ENCODE measurements around the gene CENPK.

DNA sequence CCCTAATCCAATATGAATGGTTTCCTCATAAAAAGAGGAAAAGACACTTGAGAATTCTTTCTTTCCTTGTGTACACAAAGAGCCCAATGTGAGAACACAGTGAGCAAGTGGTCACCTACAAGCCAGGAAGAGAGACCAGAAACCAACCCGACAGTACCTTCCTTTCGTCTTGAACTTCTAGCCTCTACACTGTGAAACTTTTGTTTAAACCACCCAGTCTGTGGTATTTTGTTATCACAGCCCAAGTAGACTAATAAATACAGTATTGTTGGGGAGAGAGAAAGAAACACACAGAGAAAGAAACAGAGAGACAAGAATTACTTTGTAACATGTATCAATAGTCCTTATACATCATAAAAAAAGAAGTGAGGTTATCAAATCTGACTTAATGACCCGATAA is 37.2 kb downstream of the CENPK start:
- no peak for TF ChIP-seq YY1 (IDR thresholded peaks at IDR 0.05; ENCODE audit: insufficient read depth, insufficient read length)
- no peak for TF ChIP-seq SUZ12 (IDR thresholded peaks at IDR 0.05; ENCODE audit: extremely low read depth, insufficient read depth, insufficient read length)
- TF ChIP-seq ZNF274 (IDR thresholded peaks at IDR 0.05; ENCODE audit: low read depth, low read length): no peak

All from NT2/D1 (cell line).